MM.1S (cell line): ENCODE measurements around the gene GPC5.

Experiments used
- DNase-seq: peaks from one replicate; pipeline ENCODE4 v3.0.0-alpha.2; 2015
- H2AFZ ChIP-seq: fragments of 300-600 bp; sonication (generic); 2 replicates; pipeline ENCODE4 v1.6.0; 2016; ENCODE audit warnings: antibody characterized with exemption, low read length
- H3F3A ChIP-seq: fragments of 300-600 bp; sonication (generic); 2 replicates; pipeline ENCODE4 v1.6.1; 2016; ENCODE audit warnings: mild to moderate bottlenecking, antibody characterized with exemption, low read length, moderate library complexity, mixed read lengths; ENCODE audit not compliant: insufficient read depth
- H3K27ac ChIP-seq: fragments of 300-600 bp; sonication (generic); 2 replicates; pipeline ENCODE4 v1.5.1; 2016; ENCODE audit warnings: mild to moderate bottlenecking, low read length
- H3K27me3 ChIP-seq: fragments of 300-600 bp; sonication (generic); replicated peaks from 2 replicates; pipeline ENCODE4 v1.6.0; 2016; ENCODE audit warnings: low read length; ENCODE audit not compliant: insufficient read depth
- H3K36me3 ChIP-seq: fragments of 300-600 bp; sonication (generic); replicated peaks from 2 replicates; pipeline ENCODE4 v1.6.1; 2016; ENCODE audit warnings: mild to moderate bottlenecking, low read length, mixed read lengths; ENCODE audit not compliant: insufficient read depth
- H3K4me1 ChIP-seq: fragments of 300-600 bp; sonication (generic); 2 replicates; pipeline ENCODE4 v1.6.1; 2016; ENCODE audit warnings: low read length, mixed read lengths
- H3K4me2 ChIP-seq: fragments of 300-600 bp; sonication (generic); 2 replicates; pipeline ENCODE4 v1.6.0; 2016; ENCODE audit warnings: low read depth, low read length
- H3K4me3 ChIP-seq: fragments of 300-600 bp; sonication (generic); 2 replicates; pipeline ENCODE4 v1.5.1; 2016; ENCODE audit warnings: low read length, mixed read lengths
- H3K79me2 ChIP-seq: fragments of 300-600 bp; sonication (generic); 2 replicates; pipeline ENCODE4 v1.6.1; 2016; ENCODE audit warnings: mixed run types, low read length, mixed read lengths
- H3K9ac ChIP-seq: fragments of 300-600 bp; sonication (generic); 2 replicates; pipeline ENCODE4 v1.6.1; 2016; ENCODE audit warnings: low read length, mixed read lengths
- H3K9me2 ChIP-seq: fragments of 300-600 bp; sonication (generic); replicated peaks from 2 replicates; pipeline ENCODE4 v1.6.1; 2016; ENCODE audit warnings: mild to moderate bottlenecking, low read length, mixed read lengths; ENCODE audit not compliant: insufficient read depth
- H3K9me3 ChIP-seq: fragments of 300-600 bp; sonication (generic); replicated peaks from 2 replicates; pipeline ENCODE4 v1.6.1; 2016; ENCODE audit warnings: mild to moderate bottlenecking, low read length, mixed read lengths; ENCODE audit not compliant: insufficient read depth
- H4K20me1 ChIP-seq: fragments of 300-600 bp; sonication (generic); 2 replicates; pipeline ENCODE4 v1.6.1; 2016; ENCODE audit warnings: mild to moderate bottlenecking, low read length, moderate library complexity, mixed read lengths; ENCODE audit not compliant: insufficient read depth
- EZH2 ChIP-seq: fragments of 300-600 bp; sonication (generic); optimal IDR thresholded peaks from 2 replicates; pipeline ENCODE3; 2017; ENCODE audit warnings: low read depth, mild to moderate bottlenecking, antibody characterized with exemption, low read length, mixed read lengths
- EZH2phosphoT487 ChIP-seq: fragments of 300-600 bp; sonication (generic); IDR thresholded peaks from 2 replicates; pipeline ENCODE4 v1.6.1; 2018; ENCODE audit warnings: antibody characterized with exemption, low read length
- TF ChIP-seq, protein P1 (sequence below): fragments of 300-600 bp; sonication (generic); IDR thresholded peaks from 2 replicates; pipeline ENCODE4 v1.5.1; 2016; ENCODE audit warnings: antibody characterized with exemption, low read length, mixed read lengths

Gene GPC5

DNA sequence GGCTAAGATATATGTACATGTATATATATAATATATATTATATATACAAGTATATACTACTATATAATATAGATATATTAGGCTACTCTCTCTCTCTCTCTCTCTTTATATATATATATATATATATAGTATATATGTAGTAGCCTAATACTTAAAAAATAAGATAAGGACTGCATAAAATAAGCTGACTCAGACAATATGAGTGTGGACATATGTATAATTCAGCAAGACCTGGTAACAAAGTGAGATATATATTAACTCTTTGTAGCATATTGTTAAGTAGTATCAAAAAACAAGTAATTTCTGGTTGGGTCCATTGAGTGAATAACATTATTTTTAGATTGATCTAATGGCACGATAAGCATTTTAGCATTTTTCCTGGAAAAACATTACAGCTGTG is 509.0 kb downstream of the GPC5 start:
- no peaks in the 10 kb centered on the region for H3F3A ChIP-seq
- no peak overlapping the region for H3K27ac ChIP-seq
- no peaks in the 10 kb centered on the region for H3K36me3 ChIP-seq

DNA sequence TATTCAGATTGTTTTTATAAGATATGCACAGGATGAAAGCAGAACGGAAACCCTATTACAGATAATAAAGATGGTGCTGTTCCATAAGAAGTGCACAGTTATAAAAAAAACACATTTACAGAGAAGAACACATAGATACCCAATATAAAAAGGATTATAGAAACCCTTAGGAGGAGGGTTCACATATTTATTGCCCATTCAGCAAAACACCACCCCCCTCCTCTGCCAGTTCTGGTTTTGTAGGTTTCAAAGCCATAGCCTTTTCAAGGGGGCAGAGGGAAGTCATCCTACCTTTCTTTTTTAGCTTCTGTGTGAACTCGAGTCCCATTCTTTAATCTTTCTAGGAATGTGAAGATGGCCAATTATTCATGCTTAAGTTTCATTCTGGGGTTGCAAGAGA is 511.2 kb downstream of the GPC5 start:
- Histone ChIP-seq H3K4me2 (no peak overlapping the region), H2AFZ (no peak overlapping the region), H3F3A (no peaks in the 10 kb centered on the region), H3K4me1 (no peaks in the 10 kb centered on the region), H3K4me3 (no peak overlapping the region), H4K20me1 (no peaks in the 10 kb centered on the region), H3K27me3 (no peaks in the 10 kb centered on the region), H3K9me3 (no peaks in the 10 kb centered on the region), H3K27ac (no peak overlapping the region), H3K9ac (no peak overlapping the region), H3K79me2 (no peaks in the 10 kb centered on the region), H3K36me3 (no peaks in the 10 kb centered on the region), H3K9me2 (no peaks in the 10 kb centered on the region)
- no peak for DNase-seq
- TF ChIP-seq EZH2, result no peak

More for the DNA sequence above, 509.0 kb downstream of the GPC5 start:
- no peaks in the 10 kb centered on the region for H4K20me1 ChIP-seq
- peaks cover 4% of the 10 kb centered on the region; the same call in 1 of the 2 replicates for H3K4me1 ChIP-seq
- H3K9ac ChIP-seq, result no peak overlapping the region
- H3K9me2 ChIP-seq, result no peaks in the 10 kb centered on the region
- TF ChIP-seq EZH2 (no peak), EZH2phosphoT487 (no peak)
- TF ChIP-seq, protein P1, sequence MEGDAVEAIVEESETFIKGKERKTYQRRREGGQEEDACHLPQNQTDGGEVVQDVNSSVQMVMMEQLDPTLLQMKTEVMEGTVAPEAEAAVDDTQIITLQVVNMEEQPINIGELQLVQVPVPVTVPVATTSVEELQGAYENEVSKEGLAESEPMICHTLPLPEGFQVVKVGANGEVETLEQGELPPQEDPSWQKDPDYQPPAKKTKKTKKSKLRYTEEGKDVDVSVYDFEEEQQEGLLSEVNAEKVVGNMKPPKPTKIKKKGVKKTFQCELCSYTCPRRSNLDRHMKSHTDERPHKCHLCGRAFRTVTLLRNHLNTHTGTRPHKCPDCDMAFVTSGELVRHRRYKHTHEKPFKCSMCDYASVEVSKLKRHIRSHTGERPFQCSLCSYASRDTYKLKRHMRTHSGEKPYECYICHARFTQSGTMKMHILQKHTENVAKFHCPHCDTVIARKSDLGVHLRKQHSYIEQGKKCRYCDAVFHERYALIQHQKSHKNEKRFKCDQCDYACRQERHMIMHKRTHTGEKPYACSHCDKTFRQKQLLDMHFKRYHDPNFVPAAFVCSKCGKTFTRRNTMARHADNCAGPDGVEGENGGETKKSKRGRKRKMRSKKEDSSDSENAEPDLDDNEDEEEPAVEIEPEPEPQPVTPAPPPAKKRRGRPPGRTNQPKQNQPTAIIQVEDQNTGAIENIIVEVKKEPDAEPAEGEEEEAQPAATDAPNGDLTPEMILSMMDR, result no peak
- H2AFZ ChIP-seq, result no peak overlapping the region
- H3K79me2 ChIP-seq, result no peaks in the 10 kb centered on the region
- no peak overlapping the region for H3K4me2 ChIP-seq
- H3K4me3 ChIP-seq, result no peak overlapping the region
- DNase-seq, result no peak
- H3K27me3 ChIP-seq, result no peaks in the 10 kb centered on the region
- no peaks in the 10 kb centered on the region for H3K9me3 ChIP-seq

DNA sequence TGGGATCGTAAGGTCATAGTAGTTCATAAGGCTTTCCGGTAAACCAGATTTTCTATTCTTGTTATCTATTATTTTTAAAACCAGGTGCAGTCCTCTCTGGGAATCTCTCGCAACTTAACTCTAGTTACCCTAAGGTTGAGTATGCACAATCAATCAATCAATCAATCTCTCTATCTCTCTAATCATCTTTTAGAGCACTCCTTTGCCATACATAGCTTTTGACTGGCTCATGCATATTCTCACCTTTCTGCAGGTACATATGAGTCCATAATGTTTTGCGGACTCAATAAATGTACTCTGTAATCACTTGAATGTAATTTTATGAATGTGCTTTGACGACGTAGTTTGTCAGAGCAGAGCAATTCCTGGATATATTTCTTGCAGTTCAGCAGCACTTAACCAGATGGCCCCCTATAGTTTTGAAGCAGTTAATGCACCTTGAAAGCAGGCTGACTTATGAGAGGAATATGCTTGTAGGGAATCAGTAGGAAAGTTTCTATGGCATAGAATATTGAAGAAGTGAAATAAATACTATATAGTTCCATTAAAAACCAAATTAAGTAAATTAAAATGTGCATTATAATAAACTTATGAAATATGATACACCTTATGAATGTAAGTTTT is 524.7 kb downstream of the GPC5 start:
- no peak overlapping the region for H3K9ac ChIP-seq
- no peaks in the 10 kb centered on the region for H4K20me1 ChIP-seq
- H3K4me1 ChIP-seq, result no peaks in the 10 kb centered on the region
- H3K27ac ChIP-seq, result no peak overlapping the region
- DNase-seq, result no peak
- no peaks in the 10 kb centered on the region for H3K9me2 ChIP-seq
- H3K9me3 ChIP-seq, result no peaks in the 10 kb centered on the region
- no peaks in the 10 kb centered on the region for H3K36me3 ChIP-seq
- H3F3A ChIP-seq, result no peaks in the 10 kb centered on the region
- no peak overlapping the region for H3K4me3 ChIP-seq
- TF ChIP-seq EZH2 (no peak), EZH2phosphoT487 (no peak)
- TF ChIP-seq, protein P1, result no peak
- H2AFZ ChIP-seq, result no peak overlapping the region
- no peak overlapping the region for H3K4me2 ChIP-seq
- no peaks in the 10 kb centered on the region for H3K27me3 ChIP-seq
- no peaks in the 10 kb centered on the region for H3K79me2 ChIP-seq

DNA sequence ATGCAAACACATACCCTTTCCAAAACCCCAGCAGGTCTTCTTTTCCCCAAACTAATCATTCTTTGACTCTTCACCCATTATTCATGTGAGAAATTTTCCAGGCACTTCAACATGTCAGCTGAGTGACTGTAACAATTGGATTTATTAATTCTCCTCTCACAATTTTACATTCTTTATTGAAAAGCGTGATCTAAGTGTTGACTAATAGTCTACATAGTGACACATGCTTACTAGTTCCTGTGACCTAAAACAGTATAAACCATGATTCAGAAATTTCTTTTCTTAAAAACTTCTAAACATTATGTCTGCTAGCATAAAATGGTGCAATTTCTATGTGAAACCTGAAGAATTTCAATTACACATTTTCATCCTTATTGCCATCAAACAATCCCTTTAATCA is 532.3 kb downstream of the GPC5 start:
- DNase-seq, result no peak
- H3K9me3 ChIP-seq, result no peaks in the 10 kb centered on the region
- H3K27ac ChIP-seq, result no peak overlapping the region
- no peaks in the 10 kb centered on the region for H3K4me1 ChIP-seq
- H3K27me3 ChIP-seq, result no peaks in the 10 kb centered on the region
- H3K9me2 ChIP-seq, result no peaks in the 10 kb centered on the region
- TF ChIP-seq, protein P1, result no peak
- TF ChIP-seq EZH2phosphoT487 (no peak), EZH2 (no peak)
- H3K4me2 ChIP-seq, result no peak overlapping the region
- H3K9ac ChIP-seq, result no peak overlapping the region
- H4K20me1 ChIP-seq, result no peaks in the 10 kb centered on the region
- H3K79me2 ChIP-seq, result no peaks in the 10 kb centered on the region
- H3K36me3 ChIP-seq, result no peaks in the 10 kb centered on the region
- no peaks in the 10 kb centered on the region for H3F3A ChIP-seq
- H2AFZ ChIP-seq, result no peak overlapping the region
- no peak overlapping the region for H3K4me3 ChIP-seq
